Natural killer cell (primary cell): Measurements from ENCODE around the gene BCL2L12. TPM values are rescaled to one million over a fixed set of nuclear protein-coding genes. Genes with fewer than 3 reads are reported as not detected.
A peak's percentile ranks its signal among the peaks of the same experiment; 100 is the strongest.

ENCODE experiments used
- ATAC-seq, 3 donors: fragments of 150-1000 bp in 2 of 3; fragments of 200-7000 bp in 1 of 3; cut with Tn5 transposase; 1 replicate in 1 of 3; 2 replicates in 2 of 3; pipeline ENCODE4 v1.10.0; 2021; ENCODE audit warnings: mild to moderate bottlenecking in 2 of 3, moderate library complexity in 2 of 3
- DNase-seq, 2 donors: peaks; one replicate each; pipeline versions ENCODE4 v3.0.0 to v3.0.0-alpha.2; 2013 to 2021; ENCODE audit warnings: mixed read lengths in 1 of 2
- H3K27ac ChIP-seq: one replicate; pipeline ENCODE4 v1.5.1; 2013; ENCODE audit warnings: mild to moderate bottlenecking, low read length
- H3K27me3 ChIP-seq: one replicate; pipeline ENCODE4 v1.6.1; 2013; ENCODE audit warnings: low read length; ENCODE audit not compliant: control insufficient read depth, insufficient read depth
- H3K36me3 ChIP-seq: one replicate; pipeline ENCODE4 v1.6.1; 2013; ENCODE audit warnings: low read length; ENCODE audit not compliant: control insufficient read depth, insufficient read depth
- H3K4me1 ChIP-seq: one replicate; pipeline ENCODE4 v1.6.1; 2013; ENCODE audit warnings: low read length; ENCODE audit not compliant: control insufficient read depth, insufficient read depth
- H3K4me3 ChIP-seq: one replicate; pipeline ENCODE4 v1.5.1; 2013; ENCODE audit warnings: low read length
- H3K9me3 ChIP-seq: one replicate; pipeline ENCODE4 v1.6.1; 2013; ENCODE audit warnings: low read length; ENCODE audit not compliant: control insufficient read depth, insufficient read depth
- H3K27ac Mint-ChIP-seq, 2 donors: one replicate each; pipeline ENCODE4 v1.8.0; 2022; ENCODE audit warnings: mild to moderate bottlenecking in 2 of 2, mixed read lengths in 2 of 2, moderate library complexity in 1 of 2
- H3K27me3 Mint-ChIP-seq, 2 donors: one replicate each; pipeline ENCODE4 v1.8.0; 2022; ENCODE audit warnings: low read depth in 2 of 2, mixed read lengths in 2 of 2
- H3K36me3 Mint-ChIP-seq: one replicate; pipeline ENCODE4 v1.8.0; 2022; ENCODE audit warnings: mixed read lengths
- H3K4me1 Mint-ChIP-seq, 2 donors: one replicate each; pipeline ENCODE4 v1.8.0; 2022; ENCODE audit warnings: mixed read lengths in 2 of 2
- H3K4me3 Mint-ChIP-seq: one replicate; pipeline ENCODE4 v1.8.0; 2022; ENCODE audit warnings: mild to moderate bottlenecking, moderate library complexity, mixed read lengths
- H3K9me3 Mint-ChIP-seq, 2 donors: one replicate each; pipeline ENCODE4 v1.8.0; 2022; ENCODE audit warnings: mixed read lengths in 2 of 2
- whole genome bisulfite sequencing: methylation state at CpG from one replicate; pipeline ENCODE4 v1.1.7; 2013; ENCODE audit warnings: missing lambda C conversion rate; ENCODE audit not compliant: insufficient coverage; 5-methylcytosine and 5-hydroxymethylcytosine counted together
- intact Hi-C: fragments of 100-400 bp; cut with micrococcal nuclease; formaldehyde crosslinking; loops from one replicate; pipeline ENCODE4 v1.14.2; 2022
- total RNA-seq, 4 donors: library from RNA; stranded (reverse); fragments of 120-200 nt in 1 of 4; gene quantifications; one replicate each; pipeline versions ENCODE4 v1.2.3 to v1.2.4, GENCODE V29; 2013 to 2022
- TF ChIP-seq, protein P1 (sequence below): fragments of 200-600 bp; IDR thresholded peaks from one replicate; pipeline ENCODE4 v1.8.0; 2022; ENCODE audit warnings: antibody characterized with exemption

Gene BCL2L12
- total RNA-seq, 3 donors from 2014 or later (not counting 1 experiment from before 2014, with no cell fraction given) = 15.6 to 34.6 (median 22.3) TPM

DNA sequence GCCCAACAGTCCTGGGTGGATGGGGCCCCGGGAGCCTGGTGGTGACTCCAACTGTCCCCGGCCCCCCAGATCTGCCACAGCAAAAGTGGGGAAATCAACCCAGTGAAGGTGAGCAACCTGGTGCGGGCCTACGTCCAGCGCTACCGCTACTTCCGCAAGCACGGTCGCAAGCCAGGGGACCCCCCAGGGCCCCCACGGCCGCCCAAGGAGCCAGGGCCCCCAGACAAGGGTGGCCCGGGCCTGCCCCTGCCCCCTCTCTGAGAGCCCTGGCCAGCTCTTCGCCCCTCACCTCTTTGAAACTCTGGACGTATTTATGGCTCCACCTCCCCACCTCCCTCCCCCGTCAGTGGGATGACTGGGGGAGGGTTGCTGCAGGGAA lies 7.6 kb upstream of the BCL2L12 start:
- Mint-ChIP-seq H3K27ac (peak overlapping the region in 1 of 2 donors; percentile 70), H3K4me1 (peaks cover 20 to 40% of the 10 kb centered on the region in 2 donors), H3K4me3 (no peak overlapping the region), H3K36me3 (no peaks in the 10 kb centered on the region), H3K9me3 (no peaks in the 10 kb centered on the region), H3K27me3 (no peaks in the 10 kb centered on the region)
- TF ChIP-seq, protein P1, sequence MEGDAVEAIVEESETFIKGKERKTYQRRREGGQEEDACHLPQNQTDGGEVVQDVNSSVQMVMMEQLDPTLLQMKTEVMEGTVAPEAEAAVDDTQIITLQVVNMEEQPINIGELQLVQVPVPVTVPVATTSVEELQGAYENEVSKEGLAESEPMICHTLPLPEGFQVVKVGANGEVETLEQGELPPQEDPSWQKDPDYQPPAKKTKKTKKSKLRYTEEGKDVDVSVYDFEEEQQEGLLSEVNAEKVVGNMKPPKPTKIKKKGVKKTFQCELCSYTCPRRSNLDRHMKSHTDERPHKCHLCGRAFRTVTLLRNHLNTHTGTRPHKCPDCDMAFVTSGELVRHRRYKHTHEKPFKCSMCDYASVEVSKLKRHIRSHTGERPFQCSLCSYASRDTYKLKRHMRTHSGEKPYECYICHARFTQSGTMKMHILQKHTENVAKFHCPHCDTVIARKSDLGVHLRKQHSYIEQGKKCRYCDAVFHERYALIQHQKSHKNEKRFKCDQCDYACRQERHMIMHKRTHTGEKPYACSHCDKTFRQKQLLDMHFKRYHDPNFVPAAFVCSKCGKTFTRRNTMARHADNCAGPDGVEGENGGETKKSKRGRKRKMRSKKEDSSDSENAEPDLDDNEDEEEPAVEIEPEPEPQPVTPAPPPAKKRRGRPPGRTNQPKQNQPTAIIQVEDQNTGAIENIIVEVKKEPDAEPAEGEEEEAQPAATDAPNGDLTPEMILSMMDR = no peak
- Histone ChIP-seq H3K4me3 (no peak overlapping the region), H3K4me1 (peaks cover 34% of the 10 kb centered on the region), H3K27me3 (no peaks in the 10 kb centered on the region), H3K27ac (no peak overlapping the region), H3K36me3 (peaks cover 81% of the 10 kb centered on the region), H3K9me3 (no peaks in the 10 kb centered on the region)
- intact Hi-C loops = no loop called here
- DNase-seq = no peak
- 95% methylated on average over 13 of the region's 15 CpGs for WGBS
- no peak for ATAC-seq

DNA sequence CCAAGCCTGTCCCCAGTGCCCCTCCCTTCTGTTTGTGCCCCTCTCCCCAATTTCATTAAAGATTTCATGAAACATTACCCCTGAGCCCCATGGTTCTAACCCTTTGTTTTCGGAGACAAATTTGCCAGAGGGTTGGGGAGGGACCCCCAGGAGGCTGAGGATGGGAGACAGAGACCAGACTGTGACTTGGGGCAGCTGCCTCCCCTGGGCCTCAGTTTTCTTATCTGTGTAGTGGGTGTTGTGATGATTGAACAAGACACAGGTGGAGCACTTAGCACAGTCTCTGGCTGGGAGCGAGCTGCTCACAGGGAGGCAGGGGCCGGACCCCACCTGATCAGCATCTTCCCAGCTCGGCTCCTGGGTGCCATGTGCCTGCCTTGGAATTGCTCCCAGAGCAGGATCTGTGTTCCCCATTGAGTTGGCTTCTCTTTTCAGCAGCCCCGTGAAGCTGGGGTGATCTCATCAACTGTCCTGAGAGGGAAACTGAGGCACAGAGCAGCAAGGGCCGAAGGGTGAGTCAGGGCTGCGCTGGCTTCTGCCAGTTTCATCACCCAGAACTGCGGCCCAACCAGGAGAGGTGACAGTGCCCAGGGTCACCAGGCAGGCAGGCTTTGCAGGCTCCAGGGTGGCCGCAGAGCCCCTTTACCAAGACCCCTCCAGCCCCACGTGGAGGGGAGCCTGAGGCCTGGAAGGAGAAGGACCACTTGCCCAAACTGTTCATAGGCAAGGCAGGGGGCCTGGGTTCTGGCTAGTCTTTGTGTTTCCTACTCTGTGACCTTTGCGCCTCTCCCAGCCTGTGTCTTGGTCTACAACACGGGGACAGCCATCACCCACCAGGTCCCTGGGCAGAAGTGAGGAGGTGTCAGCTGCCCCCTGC lies 6.9 kb upstream of the BCL2L12 start:
- H3K4me3 ChIP-seq = no peak overlapping the region
- Mint-ChIP-seq H3K4me1 (peaks cover 21 to 47% of the 10 kb centered on the region in 2 donors), H3K36me3 (no peaks in the 10 kb centered on the region), H3K9me3 (no peaks in the 10 kb centered on the region), H3K27me3 (no peaks in the 10 kb centered on the region), H3K4me3 (no peak overlapping the region), H3K27ac (peak overlapping the region in 1 of 2 donors; percentile 63)
- no peaks in the 10 kb centered on the region for H3K27me3 ChIP-seq
- H3K9me3 ChIP-seq = no peaks in the 10 kb centered on the region
- H3K36me3 ChIP-seq = peaks cover 77% of the 10 kb centered on the region
- no peak overlapping the region for H3K27ac ChIP-seq
- intact Hi-C loops = no loop called here
- no peak for ATAC-seq
- WGBS = 94% methylated on average over 12 of the region's 12 CpGs
- DNase-seq = no peak
- TF ChIP-seq, protein P1 = no peak
- H3K4me1 ChIP-seq = peaks cover 41% of the 10 kb centered on the region

DNA sequence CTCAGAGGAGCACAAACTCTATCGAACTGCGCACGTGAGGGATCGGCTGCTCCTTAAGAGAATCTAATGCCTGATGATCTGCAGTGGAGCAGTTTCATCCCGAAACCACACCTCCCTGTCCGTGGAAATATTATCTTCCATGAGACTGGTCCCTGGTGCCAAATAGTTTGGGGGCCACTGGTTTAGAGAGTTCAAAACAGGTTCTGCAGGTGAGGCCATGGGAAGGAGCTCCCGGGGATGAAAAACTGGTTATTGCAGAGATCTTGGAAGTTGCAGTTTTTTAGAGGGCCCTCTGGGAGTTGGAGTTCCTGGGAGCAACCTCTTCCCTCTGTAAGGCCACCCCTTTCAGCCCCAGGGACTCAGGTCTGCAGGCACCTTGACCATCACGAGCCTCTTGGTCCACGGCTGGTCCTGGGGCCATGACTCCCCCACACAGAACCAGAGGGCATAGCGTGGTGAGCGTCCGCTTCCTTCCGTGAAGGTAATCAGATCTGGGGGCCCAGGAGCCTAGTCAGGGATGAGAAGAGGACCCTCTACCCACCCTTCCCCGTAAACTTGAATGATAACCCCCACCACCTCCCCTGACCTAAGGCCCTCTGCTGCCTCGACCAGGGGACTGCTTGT lies 5.3 kb upstream of the BCL2L12 start:
- peaks cover 31 to 51% of the 10 kb centered on the region in 2 donors for H3K4me1 Mint-ChIP-seq
- intact Hi-C loops = no loop called here

More for the DNA sequence above, 5.3 kb upstream of the BCL2L12 start:
- Mint-ChIP-seq H3K4me3 (peak overlapping the region; percentile 9), H3K27ac (peak overlapping the region; percentile 16 to 63), H3K36me3 (no peaks in the 10 kb centered on the region), H3K9me3 (no peaks in the 10 kb centered on the region), H3K27me3 (no peaks in the 10 kb centered on the region)
- Histone ChIP-seq H3K4me1 (peaks cover 37% of the 10 kb centered on the region), H3K27me3 (no peaks in the 10 kb centered on the region), H3K4me3 (no peak overlapping the region), H3K27ac (no peak overlapping the region), H3K36me3 (peaks cover 63% of the 10 kb centered on the region), H3K9me3 (no peaks in the 10 kb centered on the region)
- no peak for DNase-seq
- 96% methylated on average over 14 of the region's 15 CpGs for WGBS
- ATAC-seq = no peak
- TF ChIP-seq, protein P1 = no peak
